ENCODE measurements around the gene SLC9A3. TPM values are rescaled to one million over a fixed set of nuclear protein-coding genes. Genes with fewer than 3 reads are reported as not detected.

SLC9A3 gene
- total and polyA plus RNA-seq, 2 of the 13 experiments (the other 11 are each of a cell fraction or from before 2014, with no cell fraction given), result 1.5 to 1.8 TPM

GRCh38 chr5:472656-473550, 51.3 kb downstream of the SLC9A3 start (continued):
- TF ChIP-seq FOXJ3 (CRISPR knock-in tag; IDR thresholded peaks at IDR 0.05; ENCODE audit: borderline replicate concordance), result no peak
- peak; percentile 44; the same call in 1 of the 2 replicates for TF ChIP-seq ZNF768 (CRISPR knock-in tag; IDR thresholded peaks at IDR 0.05)
- TF ChIP-seq CCDC6 (CRISPR knock-in tag; IDR thresholded peaks at IDR 0.05), result peak; percentile 98
- TF ChIP-seq ZNF574 (CRISPR knock-in tag; IDR thresholded peaks at IDR 0.05), result peak; percentile 83
- peak; percentile 99 for TF ChIP-seq IKZF4 (CRISPR knock-in tag; IDR thresholded peaks at IDR 0.05; ENCODE audit: borderline replicate concordance, low read depth, not compliant biosample characterization)
- peak; percentile 94; the same call in 1 of the 2 replicates for TF ChIP-seq ZFP41 (CRISPR knock-in tag; IDR thresholded peaks at IDR 0.05; ENCODE audit: borderline replicate concordance)
- peak; percentile 74 for TF ChIP-seq BHLHE40 (IDR thresholded peaks at IDR 0.05; ENCODE audit: low read length)
- TF ChIP-seq THAP9 (CRISPR knock-in tag; IDR thresholded peaks at IDR 0.05; ENCODE audit: borderline replicate concordance), result peak; percentile 53; the same call in 1 of the 2 replicates
- TF ChIP-seq ZNF142 (CRISPR knock-in tag; IDR thresholded peaks at IDR 0.05), result peak; percentile 82; the same call in 1 of the 2 replicates
- TF ChIP-seq ZSCAN20 (CRISPR knock-in tag; IDR thresholded peaks at IDR 0.05; ENCODE audit: borderline replicate concordance), result peak; percentile 88
- peak; percentile 93 for TF ChIP-seq ZNF562 (CRISPR knock-in tag; IDR thresholded peaks at IDR 0.05; ENCODE audit: borderline replicate concordance)
- no peak for TF ChIP-seq SYNCRIP (IDR thresholded peaks at IDR 0.05; ENCODE audit: insufficient read depth, low read depth, low read length)
- 0 out of 2 replicates have a peak, but pooled peaks have one; percentile 69 for TF ChIP-seq NCOA1 (CRISPR knock-in tag; IDR thresholded peaks at IDR 0.05)

Measured in HepG2 (cell line).